ENCODE measurements around the gene SMIM17. TPM values are rescaled to one million over a fixed set of nuclear protein-coding genes. Genes with fewer than 3 reads are reported as not detected.

Gene SMIM17
- total RNA-seq, 1 experiment from 2014 or later, result not detected

DNA sequence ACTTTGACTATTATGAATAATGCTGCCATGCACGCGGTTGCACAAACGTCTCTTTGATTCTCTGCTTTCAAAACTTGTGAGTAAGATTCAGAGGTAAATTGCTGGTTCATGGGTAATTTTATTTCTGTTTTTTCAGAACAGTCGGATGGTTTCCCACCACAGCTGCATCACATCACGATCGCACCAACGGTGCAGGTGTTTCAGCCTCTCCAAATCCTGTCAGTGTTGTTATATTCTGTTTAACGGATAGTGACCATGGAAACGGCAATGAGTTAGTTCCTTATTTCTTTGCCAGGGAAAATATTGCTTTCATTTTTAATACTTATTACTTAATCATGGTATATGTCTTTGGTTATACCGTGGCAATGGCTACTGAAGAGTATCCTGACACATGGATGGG is 47.7 kb downstream of the SMIM17 start:
- TF ChIP-seq EGR1 (IDR thresholded peaks at IDR 0.05; ENCODE audit: low read depth) (no peak), ZNF274 (IDR thresholded peaks at IDR 0.05; ENCODE audit: low read depth, low read length) (no peak), ZFX (IDR thresholded peaks at IDR 0.05) (no peak), CEBPB (IDR thresholded peaks at IDR 0.05; ENCODE audit: low read depth) (no peak), CBX3 (IDR thresholded peaks at IDR 0.05; ENCODE audit: low read depth) (no peak), ELF1 (IDR thresholded peaks at IDR 0.05; ENCODE audit: borderline replicate concordance, low read depth) (no peak), JUND (IDR thresholded peaks at IDR 0.05) (no peak), SP1 (IDR thresholded peaks at IDR 0.05; ENCODE audit: low read depth) (no peak), RAD21 (IDR thresholded peaks at IDR 0.05; ENCODE audit: low read depth) (no peak), POLR2AphosphoS5 (IDR thresholded peaks at IDR 0.05; ENCODE audit: low read depth, low read length) (no peak)
- TF ChIP-seq, protein P1, sequence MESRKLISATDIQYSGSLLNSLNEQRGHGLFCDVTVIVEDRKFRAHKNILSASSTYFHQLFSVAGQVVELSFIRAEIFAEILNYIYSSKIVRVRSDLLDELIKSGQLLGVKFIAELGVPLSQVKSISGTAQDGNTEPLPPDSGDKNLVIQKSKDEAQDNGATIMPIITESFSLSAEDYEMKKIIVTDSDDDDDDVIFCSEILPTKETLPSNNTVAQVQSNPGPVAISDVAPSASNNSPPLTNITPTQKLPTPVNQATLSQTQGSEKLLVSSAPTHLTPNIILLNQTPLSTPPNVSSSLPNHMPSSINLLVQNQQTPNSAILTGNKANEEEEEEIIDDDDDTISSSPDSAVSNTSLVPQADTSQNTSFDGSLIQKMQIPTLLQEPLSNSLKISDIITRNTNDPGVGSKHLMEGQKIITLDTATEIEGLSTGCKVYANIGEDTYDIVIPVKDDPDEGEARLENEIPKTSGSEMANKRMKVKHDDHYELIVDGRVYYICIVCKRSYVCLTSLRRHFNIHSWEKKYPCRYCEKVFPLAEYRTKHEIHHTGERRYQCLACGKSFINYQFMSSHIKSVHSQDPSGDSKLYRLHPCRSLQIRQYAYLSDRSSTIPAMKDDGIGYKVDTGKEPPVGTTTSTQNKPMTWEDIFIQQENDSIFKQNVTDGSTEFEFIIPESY (IDR thresholded peaks at IDR 0.05; ENCODE audit: extremely low read depth, insufficient replicate concordance, low read length), result no peak
- TF ChIP-seq, protein P2, sequence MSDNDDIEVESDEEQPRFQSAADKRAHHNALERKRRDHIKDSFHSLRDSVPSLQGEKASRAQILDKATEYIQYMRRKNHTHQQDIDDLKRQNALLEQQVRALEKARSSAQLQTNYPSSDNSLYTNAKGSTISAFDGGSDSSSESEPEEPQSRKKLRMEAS (IDR thresholded peaks at IDR 0.05), result no peak
- TF ChIP-seq, protein P3, sequence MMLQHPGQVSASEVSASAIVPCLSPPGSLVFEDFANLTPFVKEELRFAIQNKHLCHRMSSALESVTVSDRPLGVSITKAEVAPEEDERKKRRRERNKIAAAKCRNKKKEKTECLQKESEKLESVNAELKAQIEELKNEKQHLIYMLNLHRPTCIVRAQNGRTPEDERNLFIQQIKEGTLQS (IDR thresholded peaks at IDR 0.05), result no peak
- TF ChIP-seq, protein P4, sequence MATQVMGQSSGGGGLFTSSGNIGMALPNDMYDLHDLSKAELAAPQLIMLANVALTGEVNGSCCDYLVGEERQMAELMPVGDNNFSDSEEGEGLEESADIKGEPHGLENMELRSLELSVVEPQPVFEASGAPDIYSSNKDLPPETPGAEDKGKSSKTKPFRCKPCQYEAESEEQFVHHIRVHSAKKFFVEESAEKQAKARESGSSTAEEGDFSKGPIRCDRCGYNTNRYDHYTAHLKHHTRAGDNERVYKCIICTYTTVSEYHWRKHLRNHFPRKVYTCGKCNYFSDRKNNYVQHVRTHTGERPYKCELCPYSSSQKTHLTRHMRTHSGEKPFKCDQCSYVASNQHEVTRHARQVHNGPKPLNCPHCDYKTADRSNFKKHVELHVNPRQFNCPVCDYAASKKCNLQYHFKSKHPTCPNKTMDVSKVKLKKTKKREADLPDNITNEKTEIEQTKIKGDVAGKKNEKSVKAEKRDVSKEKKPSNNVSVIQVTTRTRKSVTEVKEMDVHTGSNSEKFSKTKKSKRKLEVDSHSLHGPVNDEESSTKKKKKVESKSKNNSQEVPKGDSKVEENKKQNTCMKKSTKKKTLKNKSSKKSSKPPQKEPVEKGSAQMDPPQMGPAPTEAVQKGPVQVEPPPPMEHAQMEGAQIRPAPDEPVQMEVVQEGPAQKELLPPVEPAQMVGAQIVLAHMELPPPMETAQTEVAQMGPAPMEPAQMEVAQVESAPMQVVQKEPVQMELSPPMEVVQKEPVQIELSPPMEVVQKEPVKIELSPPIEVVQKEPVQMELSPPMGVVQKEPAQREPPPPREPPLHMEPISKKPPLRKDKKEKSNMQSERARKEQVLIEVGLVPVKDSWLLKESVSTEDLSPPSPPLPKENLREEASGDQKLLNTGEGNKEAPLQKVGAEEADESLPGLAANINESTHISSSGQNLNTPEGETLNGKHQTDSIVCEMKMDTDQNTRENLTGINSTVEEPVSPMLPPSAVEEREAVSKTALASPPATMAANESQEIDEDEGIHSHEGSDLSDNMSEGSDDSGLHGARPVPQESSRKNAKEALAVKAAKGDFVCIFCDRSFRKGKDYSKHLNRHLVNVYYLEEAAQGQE (IDR thresholded peaks at IDR 0.05; ENCODE audit: low read depth), result no peak
- TF ChIP-seq, protein P5, sequence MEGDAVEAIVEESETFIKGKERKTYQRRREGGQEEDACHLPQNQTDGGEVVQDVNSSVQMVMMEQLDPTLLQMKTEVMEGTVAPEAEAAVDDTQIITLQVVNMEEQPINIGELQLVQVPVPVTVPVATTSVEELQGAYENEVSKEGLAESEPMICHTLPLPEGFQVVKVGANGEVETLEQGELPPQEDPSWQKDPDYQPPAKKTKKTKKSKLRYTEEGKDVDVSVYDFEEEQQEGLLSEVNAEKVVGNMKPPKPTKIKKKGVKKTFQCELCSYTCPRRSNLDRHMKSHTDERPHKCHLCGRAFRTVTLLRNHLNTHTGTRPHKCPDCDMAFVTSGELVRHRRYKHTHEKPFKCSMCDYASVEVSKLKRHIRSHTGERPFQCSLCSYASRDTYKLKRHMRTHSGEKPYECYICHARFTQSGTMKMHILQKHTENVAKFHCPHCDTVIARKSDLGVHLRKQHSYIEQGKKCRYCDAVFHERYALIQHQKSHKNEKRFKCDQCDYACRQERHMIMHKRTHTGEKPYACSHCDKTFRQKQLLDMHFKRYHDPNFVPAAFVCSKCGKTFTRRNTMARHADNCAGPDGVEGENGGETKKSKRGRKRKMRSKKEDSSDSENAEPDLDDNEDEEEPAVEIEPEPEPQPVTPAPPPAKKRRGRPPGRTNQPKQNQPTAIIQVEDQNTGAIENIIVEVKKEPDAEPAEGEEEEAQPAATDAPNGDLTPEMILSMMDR (IDR thresholded peaks at IDR 0.05 in 2 of 3, conservative IDR thresholded peaks at IDR 0.05 in 1 of 3; ENCODE audit: borderline replicate concordance in 1 of 3, insufficient read depth in 1 of 3, low read depth in 2 of 3, low read length in 2 of 3), result no peak
- H3K4me2 ChIP-seq (ENCODE audit: low read length), result no peak overlapping the region
- ChIA-PET RAD21 (ENCODE audit: low non-redundant PET in 1 of 2, low total read pairs in 2 of 2, uncharacterized antibody in 2 of 2, unreplicated experiment in 2 of 2) (no interaction called here), CTCF (no interaction called here), POLR2A (no interaction called here)
- BruUV-seq (replicated peaks), result no TSS peak
- no peaks in the 10 kb centered on the region for H3K36me3 ChIP-seq (ENCODE audit: control insufficient read depth in 1 of 2, insufficient read depth in 2 of 2, low read length in 2 of 2)
- H3K27ac ChIP-seq (ENCODE audit: low read depth, low read length), result no peak overlapping the region
- no peaks in the 10 kb centered on the region for H3K27me3 ChIP-seq (ENCODE audit: insufficient read depth, low read length)
- H3K9ac ChIP-seq (ENCODE audit: low read length), result no peak overlapping the region
- no peaks in the 10 kb centered on the region for H3K79me2 ChIP-seq (ENCODE audit: insufficient read depth, low read length)
- intact Hi-C loops (cut with micrococcal nuclease), result no loop called here
- DNase-seq (ENCODE audit: low read depth, low spot score) (no peak), ATAC-seq (no peak)
- no peak overlapping the region for H2AFZ ChIP-seq (ENCODE audit: low read depth, low read length, poor library complexity, severe bottlenecking)
- no peaks in the 10 kb centered on the region for H3K4me1 ChIP-seq (ENCODE audit: control insufficient read depth in 1 of 2, insufficient read depth in 2 of 2, low read length in 2 of 2)
- H3K9me3 ChIP-seq (ENCODE audit: control insufficient read depth in 1 of 2, insufficient read depth in 1 of 2, low read depth in 1 of 2, low read length in 2 of 2), result peaks cover 6 to 29% of the 10 kb centered on the region in 2 experiments; a peak in 2 of 4 replicates
- H3K4me3 ChIP-seq (replicated peaks in 1 of 2; ENCODE audit: low read depth in 1 of 2, low read length in 2 of 2), result no peak overlapping the region
- H4K20me1 ChIP-seq (ENCODE audit: insufficient read depth), result no peaks in the 10 kb centered on the region
- no peaks in the 10 kb centered on the region for H3K9me2 ChIP-seq (ENCODE audit: insufficient read depth)

All from HCT116 (cell line).